HS-5 (cell line): Measurements from ENCODE around the gene MPV17.
"Not testable (repeated sequence)": the region's sequence is repeated elsewhere in the genome, so short reads cannot be mapped to it uniquely, and the experiment has no call there.

Source experiments
- DNase-seq: peaks from one replicate; pipeline ENCODE4 v3.0.0-alpha.2; 2012; ENCODE audit warnings: low read depth

The MPV17 gene

DNA sequence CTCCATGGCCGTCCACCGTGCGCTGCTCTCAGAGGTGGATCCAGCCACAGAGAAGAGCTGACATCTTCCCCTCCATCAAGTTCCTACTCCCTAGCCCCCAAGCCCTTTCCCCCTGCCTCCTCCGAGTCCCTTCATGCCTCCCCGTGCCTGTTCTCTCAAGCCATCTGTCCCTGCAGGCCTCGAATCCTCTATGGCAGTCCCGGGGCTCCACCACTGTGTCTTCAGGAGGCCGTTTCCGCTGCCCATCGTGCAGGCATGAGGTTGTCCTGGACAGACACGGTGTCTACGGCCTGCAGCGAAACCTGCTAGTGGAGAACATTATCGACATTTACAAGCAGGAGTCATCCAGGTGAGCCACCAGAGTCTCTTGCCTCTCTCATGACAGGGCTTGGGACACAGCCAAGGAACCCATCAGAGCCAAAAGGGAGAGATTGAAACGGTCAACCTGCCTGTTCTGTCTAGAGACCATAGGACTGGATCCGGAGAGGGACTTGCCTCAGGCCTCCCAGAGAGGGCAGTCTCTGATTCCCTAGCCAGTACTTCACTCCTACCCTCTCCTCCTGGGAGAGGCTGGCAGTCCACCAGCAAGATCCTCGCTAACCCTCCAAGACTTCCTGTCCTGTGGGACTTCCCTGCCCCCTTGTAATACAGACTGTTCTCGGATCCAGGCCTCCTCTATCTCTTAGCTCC lies 24.4 kb downstream of the MPV17 start:
- no peak for DNase-seq

DNA sequence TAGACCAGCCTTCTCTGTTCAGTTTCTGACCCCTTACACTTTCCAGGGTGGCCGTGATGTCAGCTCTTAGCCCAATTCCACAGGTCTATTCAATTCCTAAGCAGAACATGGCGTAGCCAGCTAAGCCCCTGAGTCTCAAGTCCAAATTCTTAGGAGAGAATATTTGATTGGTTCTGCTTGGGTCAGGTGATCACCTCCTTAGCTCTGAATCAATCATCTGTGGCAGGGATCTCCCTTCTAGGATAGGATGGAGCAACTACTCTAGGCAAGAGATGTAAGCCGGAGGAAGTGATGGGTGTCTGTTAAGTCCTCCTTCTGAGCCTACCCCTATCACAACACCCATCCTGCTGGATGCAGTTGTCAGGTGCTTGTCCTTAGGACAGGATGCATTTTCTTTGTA lies 25.7 kb downstream of the MPV17 start:
- no peak for DNase-seq

DNA sequence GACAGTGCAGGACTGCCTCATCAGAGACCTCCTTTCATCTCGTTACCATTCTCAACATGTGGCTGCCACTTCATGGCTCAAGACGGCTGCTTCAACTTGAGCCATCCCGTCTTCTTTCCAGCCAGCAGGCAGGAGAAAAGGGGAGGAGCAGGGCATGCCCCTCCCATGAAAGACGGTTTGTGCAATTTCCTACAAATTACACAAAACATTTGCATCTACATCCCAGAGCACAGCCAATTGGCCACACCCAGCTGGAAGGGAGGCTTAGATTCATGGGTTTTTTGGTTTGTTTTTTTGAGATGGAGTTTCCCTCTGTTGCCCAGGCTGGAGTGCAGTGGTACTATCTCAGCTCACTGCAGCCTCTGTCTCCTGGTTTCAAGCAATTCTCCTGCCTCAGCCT lies 26.4 kb downstream of the MPV17 start:
- no peak for DNase-seq

- DNase-seq, result no peak
These were observed 28.0 kb downstream of the MPV17 start for GRCh38 chr2:27294928-27295327.

GRCh38 chr2:27291865-27292264 lies 31.0 kb downstream of the MPV17 start:
- DNase-seq, result no peak

- no peak for DNase-seq
These were observed 32.3 kb downstream of the MPV17 start for GRCh38 chr2:27290549-27290948.

GRCh38 chr2:27288610-27289009 lies 34.3 kb downstream of the MPV17 start:
- no peak for DNase-seq

- DNase-seq, result no peak
These were observed 37.4 kb downstream of the MPV17 start for GRCh38 chr2:27285481-27285880.

DNA sequence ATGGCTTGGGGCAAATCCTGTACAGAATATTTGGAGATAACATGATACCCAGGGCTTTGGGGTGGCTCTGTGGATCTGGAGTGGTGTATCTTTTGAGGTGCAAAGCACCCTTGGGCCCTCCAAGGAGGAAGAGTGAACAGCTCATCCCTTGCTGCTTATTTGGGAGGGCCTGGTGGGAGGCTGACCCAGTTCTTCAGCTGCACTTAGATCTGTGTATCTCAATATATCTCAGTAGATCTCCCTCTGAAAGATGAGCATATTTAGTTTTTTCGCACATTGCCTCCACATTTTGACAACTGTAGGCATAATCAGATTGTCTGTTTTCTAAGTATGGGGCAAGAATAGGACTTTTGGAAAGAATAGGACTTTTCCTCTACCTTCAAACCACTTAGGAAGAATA lies 37.9 kb downstream of the MPV17 start:
- DNase-seq, result no peak

GRCh38 chr2:27282892-27283291 lies 40.0 kb downstream of the MPV17 start:
- no peak for DNase-seq

GRCh38 chr2:27281855-27282559 lies 40.9 kb downstream of the MPV17 start, which contains the start of gene TRIM54:
Gene TRIM54 (plus strand): TSS chr2:27282429. CDS start chr2:27282732, 303 bp downstream.
- DNase-seq, result no peak

DNA sequence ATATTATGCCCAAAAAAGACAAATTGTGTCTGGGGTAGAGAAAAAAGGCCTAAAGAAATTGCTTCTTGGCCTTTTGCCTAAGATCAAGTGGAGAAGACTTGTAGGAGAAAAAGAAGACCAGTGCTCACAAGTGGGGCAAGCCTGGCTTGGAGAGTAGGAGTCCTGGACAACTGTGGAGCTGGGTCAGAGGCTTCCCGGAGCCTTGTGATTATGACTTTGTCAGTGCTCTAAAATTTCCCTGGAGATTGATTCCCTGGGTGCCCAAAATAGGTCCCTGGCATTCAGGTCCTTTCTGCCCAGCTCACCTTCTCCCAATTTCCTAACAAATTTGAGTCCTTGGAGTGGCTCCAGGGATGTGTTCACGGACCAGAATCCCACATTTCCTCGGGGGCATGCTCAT lies 41.5 kb downstream of the MPV17 start:
- no peak for DNase-seq

GRCh38 chr2:27280826-27281225 lies 42.1 kb downstream of the MPV17 start:
- DNase-seq, result no peak

DNA sequence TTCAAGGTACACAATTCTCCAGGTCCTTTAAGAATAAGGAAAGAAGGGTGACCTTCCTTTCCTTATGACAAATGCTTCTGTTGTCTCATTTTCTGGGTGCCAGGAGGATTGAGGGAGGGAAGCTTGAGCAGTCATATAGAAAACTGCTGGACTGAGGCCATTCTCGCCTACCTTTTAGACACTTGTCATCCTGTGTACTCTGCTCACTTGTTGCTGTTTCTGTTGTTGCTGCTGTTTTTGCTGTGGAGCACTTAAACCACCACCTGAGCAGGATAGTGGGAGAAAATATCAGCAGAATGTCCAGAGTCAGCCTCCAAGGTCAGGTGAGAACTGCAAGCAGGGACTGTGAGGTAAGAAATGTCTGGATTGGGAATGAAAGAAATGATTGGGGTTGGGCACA lies 44.9 kb downstream of the MPV17 start:
- no peak for DNase-seq

GRCh38 chr2:27275211-27276150 lies 47.4 kb downstream of the MPV17 start, which contains the start of gene DNAJC5G:
Gene DNAJC5G (plus strand): TSS chr2:27275433. CDS start chr2:27276729, 1,296 bp downstream.
- no peak for DNase-seq

DNA sequence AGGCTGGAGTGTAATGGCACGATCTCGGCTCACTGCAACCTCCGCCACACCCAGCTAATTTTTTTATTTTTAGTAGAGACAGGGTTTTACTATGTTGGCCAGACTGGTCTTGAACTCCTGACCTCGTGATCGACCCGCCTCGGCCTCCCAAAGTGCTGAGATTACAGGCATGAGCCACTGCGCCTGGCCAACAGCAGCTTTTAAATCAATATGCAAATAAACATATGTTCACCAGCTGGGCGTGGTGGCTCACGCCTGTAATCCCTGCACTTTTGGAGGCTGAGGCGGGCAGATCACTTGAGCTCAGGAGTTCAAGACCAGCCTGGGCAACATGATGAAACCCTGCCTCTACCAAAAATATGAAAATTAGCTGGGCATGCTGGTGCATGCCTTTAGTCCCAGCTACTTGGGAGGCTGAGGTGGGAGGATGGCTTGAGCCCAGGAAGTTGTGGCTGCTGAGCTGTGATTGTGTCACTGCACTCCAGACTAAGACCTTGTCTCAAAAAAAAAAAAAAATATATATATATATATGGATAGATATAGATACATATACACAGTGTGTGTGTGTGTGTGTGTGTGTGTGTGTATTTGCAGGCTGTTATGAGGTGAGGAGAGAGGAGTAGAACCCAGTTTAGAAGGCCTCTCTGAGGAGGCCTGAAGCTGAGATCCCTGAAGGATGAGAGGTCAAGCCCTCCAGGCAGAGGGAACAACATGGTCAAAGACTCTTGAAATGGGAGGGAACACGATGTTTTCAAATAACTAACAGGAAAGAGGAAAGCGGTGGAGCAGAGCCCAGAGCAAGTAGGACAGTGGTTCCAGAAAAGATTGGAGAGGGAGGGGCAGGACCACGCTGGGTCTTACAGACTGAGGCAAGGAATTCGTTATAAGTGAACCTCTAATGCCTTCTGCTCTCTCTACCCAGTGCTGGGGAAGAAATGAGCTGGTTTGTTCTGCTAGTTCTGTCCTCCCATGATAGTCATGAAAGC lies 50.1 kb downstream of the MPV17 start:
- DNase-seq, result not testable (repeated sequence)

- DNase-seq, result no peak
These were observed 51.1 kb downstream of the MPV17 start for GRCh38 chr2:27271631-27272340.

DNA sequence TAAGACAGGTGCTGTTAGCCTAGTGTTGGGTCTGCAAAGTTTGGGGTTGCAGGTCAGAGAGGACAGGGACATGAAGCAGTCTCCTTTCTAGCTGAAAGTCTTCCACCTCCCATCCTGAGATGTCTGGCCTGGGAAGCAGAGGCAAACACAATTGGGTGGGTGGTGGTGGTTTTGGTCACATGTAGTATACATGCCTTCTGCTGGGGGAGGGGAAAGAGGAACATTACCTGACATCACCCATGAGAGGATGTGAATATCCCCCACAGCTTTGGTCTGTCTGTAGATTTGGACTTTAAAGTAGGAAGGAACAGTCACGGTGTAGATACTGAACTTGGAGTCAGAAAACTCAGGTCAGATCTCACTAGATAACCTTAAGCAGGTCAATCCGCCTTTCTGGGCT lies 52.2 kb downstream of the MPV17 start:
- no peak for DNase-seq

DNA sequence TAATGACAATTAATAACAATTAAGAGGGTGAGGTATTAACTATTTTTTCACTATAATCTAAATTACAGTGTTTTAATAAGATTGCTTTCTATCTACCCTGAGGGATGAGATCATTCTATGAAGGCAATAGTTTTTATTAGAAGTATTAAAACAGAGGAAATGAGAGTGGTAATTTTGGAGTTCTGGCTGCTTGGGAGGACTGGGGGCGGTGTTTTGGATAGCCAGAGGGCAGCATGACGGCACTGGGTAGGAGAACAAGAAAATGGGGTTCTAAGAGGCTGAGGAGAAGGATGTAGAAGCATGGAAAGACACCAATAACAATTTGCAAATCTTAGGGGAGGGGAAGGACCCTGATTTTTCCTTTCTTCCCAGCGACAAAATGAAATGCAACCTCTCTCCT lies 52.8 kb downstream of the MPV17 start:
- no peak for DNase-seq

GRCh38 chr2:27268296-27268695 lies 54.6 kb downstream of the MPV17 start:
- not testable (repeated sequence) for DNase-seq

GRCh38 chr2:27265536-27265870 lies 57.4 kb downstream of the MPV17 start:
- DNase-seq, result no peak
